ENCODE results near the gene TMEM150B. TPM values are rescaled to one million over a fixed set of nuclear protein-coding genes. Genes with fewer than 3 reads are reported as not detected.

The TMEM150B gene, protein sequence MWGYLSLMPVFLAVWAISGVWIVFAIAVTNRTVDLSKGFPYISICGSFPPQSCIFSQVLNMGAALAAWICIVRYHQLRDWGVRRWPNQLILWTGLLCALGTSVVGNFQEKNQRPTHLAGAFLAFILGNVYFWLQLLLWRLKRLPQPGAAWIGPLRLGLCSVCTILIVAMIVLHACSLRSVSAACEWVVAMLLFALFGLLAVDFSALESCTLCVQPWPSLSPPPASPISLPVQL
- polyA plus RNA-seq, result not detected in 2 replicates
- not detected in 2 replicates for polyA minus RNA-seq

DNA sequence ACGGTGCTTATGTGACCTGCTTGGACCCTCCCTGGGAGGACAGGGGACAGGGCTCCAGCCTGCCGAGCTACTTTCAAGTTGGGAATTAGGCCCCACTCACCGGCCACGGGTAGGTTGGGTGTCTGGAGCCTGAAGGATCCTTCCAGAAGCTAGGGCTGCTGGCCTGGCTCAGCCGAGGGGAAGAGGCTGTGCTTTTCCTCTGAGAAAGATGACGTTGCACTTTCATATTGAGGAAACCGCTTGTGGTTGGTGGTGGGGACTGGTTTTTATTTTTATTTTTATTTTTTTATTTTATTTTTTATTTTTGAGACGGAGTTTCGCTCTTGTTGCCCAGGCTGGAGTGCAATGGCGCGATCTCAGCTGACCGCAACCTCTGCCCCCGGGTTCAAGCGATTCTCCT, at the start of gene TMEM150B:
Gene TMEM150B, minus strand, starts transcription at position 170 of the 400 bp plus-strand sequence. CDS start 4,305 bp downstream, outside the sequence.
- Histone ChIP-seq H3K4me2 (ENCODE audit: low read length) (no peak within 1 kb of the TSS), H4K20me1 (ENCODE audit: insufficient read depth) (no peaks in the 10 kb centered on the region), H3K9ac (ENCODE audit: low read length) (no peak within 1 kb of the TSS), H3K36me3 (ENCODE audit: insufficient read depth, low read length) (no peaks in the 10 kb centered on the region), H3K4me3 (ENCODE audit: low read length) (no peak within 1 kb of the TSS), H3K9me2 (ENCODE audit: insufficient read depth, low read length) (no peaks in the 10 kb centered on the region), H3F3A (ENCODE audit: insufficient read depth, low read length, poor library complexity, severe bottlenecking) (no peaks in the 10 kb centered on the region), H3K27me3 (ENCODE audit: insufficient read depth, low read depth, low read length) (no peaks in the 10 kb centered on the region), H3K9me3 (ENCODE audit: low read length) (no peaks in the 10 kb centered on the region), H3K27ac (ENCODE audit: low read length) (no peak within 1 kb of the TSS), H3K79me2 (replicated peaks; ENCODE audit: insufficient read depth, low read length) (no peaks in the 10 kb centered on the region), H2AFZ (ENCODE audit: low read depth, low read length) (no peak within 1 kb of the TSS)
- no peak for TF ChIP-seq RAD21 (conservative IDR thresholded peaks at IDR 0.05)
- no peak for TF ChIP-seq TAF1 (IDR thresholded peaks at IDR 0.05; ENCODE audit: low read depth)
- TF ChIP-seq, protein P1, sequence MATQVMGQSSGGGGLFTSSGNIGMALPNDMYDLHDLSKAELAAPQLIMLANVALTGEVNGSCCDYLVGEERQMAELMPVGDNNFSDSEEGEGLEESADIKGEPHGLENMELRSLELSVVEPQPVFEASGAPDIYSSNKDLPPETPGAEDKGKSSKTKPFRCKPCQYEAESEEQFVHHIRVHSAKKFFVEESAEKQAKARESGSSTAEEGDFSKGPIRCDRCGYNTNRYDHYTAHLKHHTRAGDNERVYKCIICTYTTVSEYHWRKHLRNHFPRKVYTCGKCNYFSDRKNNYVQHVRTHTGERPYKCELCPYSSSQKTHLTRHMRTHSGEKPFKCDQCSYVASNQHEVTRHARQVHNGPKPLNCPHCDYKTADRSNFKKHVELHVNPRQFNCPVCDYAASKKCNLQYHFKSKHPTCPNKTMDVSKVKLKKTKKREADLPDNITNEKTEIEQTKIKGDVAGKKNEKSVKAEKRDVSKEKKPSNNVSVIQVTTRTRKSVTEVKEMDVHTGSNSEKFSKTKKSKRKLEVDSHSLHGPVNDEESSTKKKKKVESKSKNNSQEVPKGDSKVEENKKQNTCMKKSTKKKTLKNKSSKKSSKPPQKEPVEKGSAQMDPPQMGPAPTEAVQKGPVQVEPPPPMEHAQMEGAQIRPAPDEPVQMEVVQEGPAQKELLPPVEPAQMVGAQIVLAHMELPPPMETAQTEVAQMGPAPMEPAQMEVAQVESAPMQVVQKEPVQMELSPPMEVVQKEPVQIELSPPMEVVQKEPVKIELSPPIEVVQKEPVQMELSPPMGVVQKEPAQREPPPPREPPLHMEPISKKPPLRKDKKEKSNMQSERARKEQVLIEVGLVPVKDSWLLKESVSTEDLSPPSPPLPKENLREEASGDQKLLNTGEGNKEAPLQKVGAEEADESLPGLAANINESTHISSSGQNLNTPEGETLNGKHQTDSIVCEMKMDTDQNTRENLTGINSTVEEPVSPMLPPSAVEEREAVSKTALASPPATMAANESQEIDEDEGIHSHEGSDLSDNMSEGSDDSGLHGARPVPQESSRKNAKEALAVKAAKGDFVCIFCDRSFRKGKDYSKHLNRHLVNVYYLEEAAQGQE (IDR thresholded peaks at IDR 0.05; ENCODE audit: borderline replicate concordance), result no peak
- TF ChIP-seq EZH2 (IDR thresholded peaks at IDR 0.05; ENCODE audit: borderline replicate concordance, insufficient read depth, low read length, poor library complexity, severe bottlenecking), result no peak
- TF ChIP-seq SMC3 (conservative IDR thresholded peaks at IDR 0.05; ENCODE audit: poor library complexity), result no peak
- TF ChIP-seq, protein P2, sequence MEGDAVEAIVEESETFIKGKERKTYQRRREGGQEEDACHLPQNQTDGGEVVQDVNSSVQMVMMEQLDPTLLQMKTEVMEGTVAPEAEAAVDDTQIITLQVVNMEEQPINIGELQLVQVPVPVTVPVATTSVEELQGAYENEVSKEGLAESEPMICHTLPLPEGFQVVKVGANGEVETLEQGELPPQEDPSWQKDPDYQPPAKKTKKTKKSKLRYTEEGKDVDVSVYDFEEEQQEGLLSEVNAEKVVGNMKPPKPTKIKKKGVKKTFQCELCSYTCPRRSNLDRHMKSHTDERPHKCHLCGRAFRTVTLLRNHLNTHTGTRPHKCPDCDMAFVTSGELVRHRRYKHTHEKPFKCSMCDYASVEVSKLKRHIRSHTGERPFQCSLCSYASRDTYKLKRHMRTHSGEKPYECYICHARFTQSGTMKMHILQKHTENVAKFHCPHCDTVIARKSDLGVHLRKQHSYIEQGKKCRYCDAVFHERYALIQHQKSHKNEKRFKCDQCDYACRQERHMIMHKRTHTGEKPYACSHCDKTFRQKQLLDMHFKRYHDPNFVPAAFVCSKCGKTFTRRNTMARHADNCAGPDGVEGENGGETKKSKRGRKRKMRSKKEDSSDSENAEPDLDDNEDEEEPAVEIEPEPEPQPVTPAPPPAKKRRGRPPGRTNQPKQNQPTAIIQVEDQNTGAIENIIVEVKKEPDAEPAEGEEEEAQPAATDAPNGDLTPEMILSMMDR (IDR thresholded peaks at IDR 0.05; ENCODE audit: poor library complexity, severe bottlenecking), result no peak
- no peak for TF ChIP-seq POLR2AphosphoS5 (IDR thresholded peaks at IDR 0.05)
- TF ChIP-seq EP300 (conservative IDR thresholded peaks at IDR 0.05; ENCODE audit: poor library complexity, severe bottlenecking), result no peak
- TF ChIP-seq MXI1 (conservative IDR thresholded peaks at IDR 0.05; ENCODE audit: poor library complexity, severe bottlenecking), result no peak

DNA sequence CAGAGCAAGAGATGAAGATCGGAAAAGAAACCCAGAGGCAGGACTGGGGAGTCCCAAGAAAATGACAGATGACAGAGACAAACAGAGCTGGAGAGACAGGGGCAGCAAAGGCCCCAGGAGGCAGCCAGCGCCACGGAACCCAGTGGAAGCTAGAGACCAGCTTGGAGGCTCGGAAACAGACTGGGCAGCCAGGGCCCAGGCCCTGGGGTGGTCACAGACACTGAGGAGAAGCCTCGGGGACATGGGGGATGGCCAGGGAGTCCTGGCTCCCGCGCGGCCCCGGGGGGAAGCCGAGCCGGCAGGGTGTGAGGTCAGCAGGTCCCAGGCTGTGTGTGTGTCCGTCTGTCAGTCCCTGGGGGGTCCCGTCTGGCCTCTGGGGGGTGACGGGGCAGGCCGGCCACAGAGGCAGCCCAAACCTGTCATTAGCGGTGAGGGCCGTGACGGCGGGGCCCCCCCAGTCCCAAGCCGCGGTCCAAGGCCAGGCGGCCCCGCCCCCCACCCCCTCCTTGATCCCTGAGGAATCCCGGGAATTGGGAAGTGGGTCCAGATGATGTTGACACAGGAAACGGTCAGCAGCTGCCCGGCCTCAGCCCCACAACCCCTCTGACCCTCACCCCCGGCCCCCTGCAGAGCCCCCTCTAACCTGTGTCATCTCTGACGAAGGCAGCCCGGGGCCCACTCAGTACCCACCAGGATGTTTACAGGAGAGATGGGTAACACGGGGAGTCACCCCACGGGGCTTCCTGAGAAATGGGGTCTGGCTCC, 49.0 kb upstream of the TMEM150B start:
- H3K4me3 ChIP-seq (ENCODE audit: low read length), result no peak overlapping the region
- H3K9ac ChIP-seq (ENCODE audit: low read length), result peak overlapping the region; percentile 14
- TF ChIP-seq RAD21 (conservative IDR thresholded peaks at IDR 0.05) (no peak), EZH2 (IDR thresholded peaks at IDR 0.05; ENCODE audit: borderline replicate concordance, insufficient read depth, low read length, poor library complexity, severe bottlenecking) (no peak), EP300 (conservative IDR thresholded peaks at IDR 0.05; ENCODE audit: poor library complexity, severe bottlenecking) (no peak), POLR2AphosphoS5 (IDR thresholded peaks at IDR 0.05) (no peak), TAF1 (IDR thresholded peaks at IDR 0.05; ENCODE audit: low read depth) (no peak)
- TF ChIP-seq, protein P2 (IDR thresholded peaks at IDR 0.05; ENCODE audit: poor library complexity, severe bottlenecking), result no peak
- TF ChIP-seq, protein P1 (IDR thresholded peaks at IDR 0.05; ENCODE audit: borderline replicate concordance), result no peak

More for the DNA sequence above, 49.0 kb upstream of the TMEM150B start:
- H2AFZ ChIP-seq (ENCODE audit: low read depth, low read length), result no peak overlapping the region
- peaks cover 19% of the 10 kb centered on the region for H3K27me3 ChIP-seq (ENCODE audit: insufficient read depth, low read depth, low read length)
- no peaks in the 10 kb centered on the region for H3K9me2 ChIP-seq (ENCODE audit: insufficient read depth, low read length)
- H3K27ac ChIP-seq (ENCODE audit: low read length), result no peak overlapping the region
- H3K9me3 ChIP-seq (ENCODE audit: low read length), result no peaks in the 10 kb centered on the region
- no peaks in the 10 kb centered on the region for H3F3A ChIP-seq (ENCODE audit: insufficient read depth, low read length, poor library complexity, severe bottlenecking)
- H4K20me1 ChIP-seq (ENCODE audit: insufficient read depth), result no peaks in the 10 kb centered on the region
- H3K4me2 ChIP-seq (ENCODE audit: low read length), result no peak overlapping the region
- no peaks in the 10 kb centered on the region for H3K36me3 ChIP-seq (ENCODE audit: insufficient read depth, low read length)
- H3K79me2 ChIP-seq (replicated peaks; ENCODE audit: insufficient read depth, low read length), result no peaks in the 10 kb centered on the region

Data from neural cell (in vitro differentiated cells).